ENCODE measurements around the gene PALD1.
"Not testable (repeated sequence)": the region's sequence is repeated elsewhere in the genome, so short reads cannot be mapped to it uniquely, and the experiment has no call there.

The PALD1 gene

GRCh38 chr10:70482982-70483760 is 4.6 kb downstream of the PALD1 start:
- DNase-seq (ENCODE audit: low read depth) = no peak

- DNase-seq (ENCODE audit: low read depth) = not testable (repeated sequence)
Measured at GRCh38 chr10:70483872-70484271, 5.3 kb downstream of the PALD1 start.

- DNase-seq (ENCODE audit: low read depth) = no peak
Measured at GRCh38 chr10:70487824-70488223, 9.3 kb downstream of the PALD1 start.

GRCh38 chr10:70490142-70490541 is 11.6 kb downstream of the PALD1 start:
- no peak for DNase-seq (ENCODE audit: low read depth)

GRCh38 chr10:70491614-70492013 is 13.0 kb downstream of the PALD1 start:
- DNase-seq (ENCODE audit: low read depth) = no peak

GRCh38 chr10:70492786-70493659 is 14.5 kb downstream of the PALD1 start:
- DNase-seq (ENCODE audit: low read depth) = no peak

GRCh38 chr10:70493660-70494234 is 15.2 kb downstream of the PALD1 start:
- DNase-seq (ENCODE audit: low read depth) = no peak

GRCh38 chr10:70494536-70494935 is 16.0 kb downstream of the PALD1 start:
- DNase-seq (ENCODE audit: low read depth) = no peak

GRCh38 chr10:70494966-70495365 is 16.4 kb downstream of the PALD1 start:
- DNase-seq (ENCODE audit: low read depth) = no peak

- no peak for DNase-seq (ENCODE audit: low read depth)
Measured at GRCh38 chr10:70495691-70496261, 17.2 kb downstream of the PALD1 start.

- DNase-seq (ENCODE audit: low read depth) = no peak
Measured at GRCh38 chr10:70496341-70497119, 18.0 kb downstream of the PALD1 start.

GRCh38 chr10:70497120-70497545 is 18.6 kb downstream of the PALD1 start:
- DNase-seq (ENCODE audit: low read depth) = no peak

- no peak for DNase-seq (ENCODE audit: low read depth)
Measured at GRCh38 chr10:70498970-70499835, 20.6 kb downstream of the PALD1 start.

- DNase-seq (ENCODE audit: low read depth) = no peak
Measured at GRCh38 chr10:70499836-70500167, 21.2 kb downstream of the PALD1 start.

- no peak for DNase-seq (ENCODE audit: low read depth)
Measured at GRCh38 chr10:70500368-70500767, 21.8 kb downstream of the PALD1 start.

- no peak for DNase-seq (ENCODE audit: low read depth)
Measured at GRCh38 chr10:70500812-70501301, 22.3 kb downstream of the PALD1 start.

GRCh38 chr10:70502406-70502805 is 23.8 kb downstream of the PALD1 start:
- DNase-seq (ENCODE audit: low read depth) = no peak

- no peak for DNase-seq (ENCODE audit: low read depth)
Measured at GRCh38 chr10:70503776-70504175, 25.2 kb downstream of the PALD1 start.

- no peak for DNase-seq (ENCODE audit: low read depth)
Measured at GRCh38 chr10:70504521-70505358, 26.2 kb downstream of the PALD1 start.

GRCh38 chr10:70505908-70506307 is 27.3 kb downstream of the PALD1 start:
- no peak for DNase-seq (ENCODE audit: low read depth)

All from stimulated activated CD8-positive, alpha-beta memory T cell treated with anti-CD3 and anti-CD28 coated beads, Interleukin-12 subunit alpha, Interleukin-12 subunit beta, amount 100 ng/mL, for 4 hours (primary cell).